ENCODE measurements around the gene CFAP43. TPM values are rescaled to one million over a fixed set of nuclear protein-coding genes. Genes with fewer than 3 reads are reported as not detected.
"Not testable (repeated sequence)": the region's sequence is repeated elsewhere in the genome, so short reads cannot be mapped to it uniquely, and the experiment has no call there.

Gene CFAP43
- total and polyA plus RNA-seq, 2 experiments from 2014 or later = 0.24 to 0.44 TPM

DNA sequence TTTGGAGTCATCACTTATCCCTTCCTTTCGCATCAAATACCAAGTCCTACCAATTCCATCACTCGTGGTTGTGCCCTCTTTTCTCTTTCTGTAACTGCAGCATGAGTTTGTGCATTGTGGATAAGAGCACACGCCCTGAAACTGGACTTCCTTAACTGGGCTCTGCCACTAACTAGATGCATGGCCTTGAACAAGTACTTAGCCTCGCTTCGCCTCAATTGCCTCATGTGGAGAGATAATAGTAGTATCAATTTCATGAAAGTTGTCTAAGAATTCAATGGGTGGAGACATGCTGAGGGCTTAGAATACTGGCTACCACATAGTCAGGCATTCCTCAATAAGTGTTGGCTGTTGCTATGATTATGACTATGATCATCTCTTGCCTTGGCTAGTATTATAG, 41.5 kb downstream of the CFAP43 start:
- H3K4me3 Mint-ChIP-seq = no peak overlapping the region
- Histone ChIP-seq H3K36me3 (ENCODE audit: insufficient read depth) (no peaks in the 10 kb centered on the region), H3K4me2 (no peak overlapping the region), H4K20me1 (replicated peaks; ENCODE audit: insufficient read depth) (no peaks in the 10 kb centered on the region), H3F3A (replicated peaks; ENCODE audit: low read depth) (no peaks in the 10 kb centered on the region), H3K27ac (ENCODE audit: low read depth) (no peak overlapping the region), H3K4me3 (no peak overlapping the region), H3K4me1 (ENCODE audit: insufficient read depth) (no peaks in the 10 kb centered on the region), H3K9me2 (ENCODE audit: insufficient read depth) (peaks cover 3% of the 10 kb centered on the region; the same call in 1 of the 2 replicates), H2AFZ (no peak overlapping the region), H3K27me3 (ENCODE audit: insufficient read depth) (no peaks in the 10 kb centered on the region), H3K79me2 (replicated peaks; ENCODE audit: insufficient read depth) (no peaks in the 10 kb centered on the region)
- no peak overlapping the region for H3K27ac Mint-ChIP-seq
- H3K36me3 Mint-ChIP-seq (ENCODE audit: low read depth) = no peaks in the 10 kb centered on the region
- no peak for DNase-seq (ENCODE audit: low spot score)
- peaks cover 2% of the 10 kb centered on the region for H3K27me3 Mint-ChIP-seq (ENCODE audit: insufficient read depth, low read depth, poor library complexity)
- TF ChIP-seq EZH2phosphoT487 (IDR thresholded peaks at IDR 0.05; ENCODE audit: unreplicated experiment) = no peak
- no peaks in the 10 kb centered on the region for H3K4me1 Mint-ChIP-seq
- no peaks in the 10 kb centered on the region for H3K9me3 Mint-ChIP-seq
- no peak for ATAC-seq

DNA sequence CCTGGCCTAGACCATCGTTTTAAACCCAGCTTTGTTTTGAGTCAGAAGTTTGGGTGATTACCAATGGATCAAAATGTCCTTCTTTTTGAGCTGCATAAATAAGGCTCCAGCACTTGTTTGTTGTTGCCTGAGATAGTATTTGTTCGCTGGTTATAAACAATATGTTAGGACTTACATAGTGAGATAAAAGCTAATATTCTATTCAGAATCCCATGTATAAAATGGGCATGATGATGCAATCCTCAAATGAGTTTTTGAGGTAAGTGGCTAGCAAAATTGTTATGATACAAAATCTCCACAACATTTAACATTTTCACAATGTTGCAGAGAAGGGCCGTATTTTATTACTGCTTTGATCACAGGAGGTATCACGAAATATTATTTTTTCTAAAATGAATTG, 48.5 kb downstream of the CFAP43 start:
- no peaks in the 10 kb centered on the region for H3K9me3 Mint-ChIP-seq
- H3K36me3 Mint-ChIP-seq (ENCODE audit: low read depth) = no peaks in the 10 kb centered on the region
- H3K27ac ChIP-seq (ENCODE audit: low read depth) = no peak overlapping the region
- no peak overlapping the region for H3K4me3 Mint-ChIP-seq
- no peak overlapping the region for H2AFZ ChIP-seq
- no peak for ATAC-seq
- DNase-seq (ENCODE audit: low spot score) = no peak
- TF ChIP-seq EZH2phosphoT487 (IDR thresholded peaks at IDR 0.05; ENCODE audit: unreplicated experiment) = no peak
- no peak for TF ChIP-seq STAT1 (IDR thresholded peaks at IDR 0.05; ENCODE audit: unreplicated experiment)
- TF ChIP-seq CREB1 (CRISPR knock-in tag; IDR thresholded peaks at IDR 0.05; ENCODE audit: low read depth) = no peak
- no peak for TF ChIP-seq JUNB (IDR thresholded peaks at IDR 0.05; ENCODE audit: unreplicated experiment)
- no peak for TF ChIP-seq EZH2 (IDR thresholded peaks at IDR 0.05; ENCODE audit: low read depth, unreplicated experiment)
- TF ChIP-seq POLR2AphosphoS5 (IDR thresholded peaks at IDR 0.05; ENCODE audit: low read depth) = no peak
- TF ChIP-seq, protein P1, sequence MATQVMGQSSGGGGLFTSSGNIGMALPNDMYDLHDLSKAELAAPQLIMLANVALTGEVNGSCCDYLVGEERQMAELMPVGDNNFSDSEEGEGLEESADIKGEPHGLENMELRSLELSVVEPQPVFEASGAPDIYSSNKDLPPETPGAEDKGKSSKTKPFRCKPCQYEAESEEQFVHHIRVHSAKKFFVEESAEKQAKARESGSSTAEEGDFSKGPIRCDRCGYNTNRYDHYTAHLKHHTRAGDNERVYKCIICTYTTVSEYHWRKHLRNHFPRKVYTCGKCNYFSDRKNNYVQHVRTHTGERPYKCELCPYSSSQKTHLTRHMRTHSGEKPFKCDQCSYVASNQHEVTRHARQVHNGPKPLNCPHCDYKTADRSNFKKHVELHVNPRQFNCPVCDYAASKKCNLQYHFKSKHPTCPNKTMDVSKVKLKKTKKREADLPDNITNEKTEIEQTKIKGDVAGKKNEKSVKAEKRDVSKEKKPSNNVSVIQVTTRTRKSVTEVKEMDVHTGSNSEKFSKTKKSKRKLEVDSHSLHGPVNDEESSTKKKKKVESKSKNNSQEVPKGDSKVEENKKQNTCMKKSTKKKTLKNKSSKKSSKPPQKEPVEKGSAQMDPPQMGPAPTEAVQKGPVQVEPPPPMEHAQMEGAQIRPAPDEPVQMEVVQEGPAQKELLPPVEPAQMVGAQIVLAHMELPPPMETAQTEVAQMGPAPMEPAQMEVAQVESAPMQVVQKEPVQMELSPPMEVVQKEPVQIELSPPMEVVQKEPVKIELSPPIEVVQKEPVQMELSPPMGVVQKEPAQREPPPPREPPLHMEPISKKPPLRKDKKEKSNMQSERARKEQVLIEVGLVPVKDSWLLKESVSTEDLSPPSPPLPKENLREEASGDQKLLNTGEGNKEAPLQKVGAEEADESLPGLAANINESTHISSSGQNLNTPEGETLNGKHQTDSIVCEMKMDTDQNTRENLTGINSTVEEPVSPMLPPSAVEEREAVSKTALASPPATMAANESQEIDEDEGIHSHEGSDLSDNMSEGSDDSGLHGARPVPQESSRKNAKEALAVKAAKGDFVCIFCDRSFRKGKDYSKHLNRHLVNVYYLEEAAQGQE (IDR thresholded peaks at IDR 0.05; ENCODE audit: unreplicated experiment) = no peak
- no peak overlapping the region for H3K4me2 ChIP-seq
- H3K4me3 ChIP-seq = no peak overlapping the region
- H3K79me2 ChIP-seq (replicated peaks; ENCODE audit: insufficient read depth) = no peaks in the 10 kb centered on the region
- no peaks in the 10 kb centered on the region for H3K27me3 ChIP-seq (ENCODE audit: insufficient read depth)
- H3K27ac Mint-ChIP-seq = no peak overlapping the region
- no peaks in the 10 kb centered on the region for H3F3A ChIP-seq (replicated peaks; ENCODE audit: low read depth)
- H3K4me1 Mint-ChIP-seq = no peaks in the 10 kb centered on the region
- H3K36me3 ChIP-seq (ENCODE audit: insufficient read depth) = no peaks in the 10 kb centered on the region
- no peaks in the 10 kb centered on the region for H4K20me1 ChIP-seq (replicated peaks; ENCODE audit: insufficient read depth)
- no peaks in the 10 kb centered on the region for H3K4me1 ChIP-seq (ENCODE audit: insufficient read depth)
- H3K9me2 ChIP-seq (ENCODE audit: insufficient read depth) = peaks cover 6% of the 10 kb centered on the region; the same call in 1 of the 2 replicates
- H3K27me3 Mint-ChIP-seq (ENCODE audit: insufficient read depth, low read depth, poor library complexity) = no peaks in the 10 kb centered on the region

DNA sequence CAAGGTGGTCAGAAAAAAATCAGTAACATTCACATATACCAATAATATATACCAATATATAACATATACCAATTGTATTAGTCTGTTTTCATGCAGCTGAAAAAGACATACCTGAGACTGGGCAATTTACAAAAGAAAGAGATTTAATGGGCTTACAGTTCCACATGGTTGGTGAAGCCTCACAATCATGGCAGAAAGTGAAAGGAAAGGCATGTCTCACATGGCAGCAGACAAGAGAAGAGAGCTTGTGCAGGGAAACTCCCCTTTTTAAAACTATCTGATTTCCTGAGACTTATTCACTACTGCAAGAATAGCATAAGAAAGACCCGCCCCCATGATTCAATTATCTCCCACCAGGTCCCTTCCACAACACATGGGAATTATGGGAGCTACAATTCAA, 58.0 kb downstream of the CFAP43 start:
- H3K27ac Mint-ChIP-seq; H2AFZ ChIP-seq; H3K4me1 ChIP-seq (ENCODE audit: insufficient read depth); H3K27me3 ChIP-seq (ENCODE audit: insufficient read depth); H3K9me2 ChIP-seq (ENCODE audit: insufficient read depth); H3K27me3 Mint-ChIP-seq (ENCODE audit: insufficient read depth, low read depth, poor library complexity); H3K9me3 Mint-ChIP-seq; H3K36me3 ChIP-seq (ENCODE audit: insufficient read depth); H3K36me3 Mint-ChIP-seq (ENCODE audit: low read depth); H3K4me3 Mint-ChIP-seq; H4K20me1 ChIP-seq (replicated peaks; ENCODE audit: insufficient read depth); DNase-seq (ENCODE audit: low spot score); H3K79me2 ChIP-seq (replicated peaks; ENCODE audit: insufficient read depth); H3K4me3 ChIP-seq; ATAC-seq; H3F3A ChIP-seq (replicated peaks; ENCODE audit: low read depth); H3K4me2 ChIP-seq; H3K27ac ChIP-seq (ENCODE audit: low read depth); H3K4me1 Mint-ChIP-seq: not testable (repeated sequence)

Data from GM23338 (cell line).